ENCODE results near the gene SDR39U1.

GRCh38 chr14:24436355-24437019 is 6.1 kb downstream of the SDR39U1 start:
- TF ChIP-seq POLR2A (IDR thresholded peaks at IDR 0.05) = no peak
- TF ChIP-seq, protein P1, sequence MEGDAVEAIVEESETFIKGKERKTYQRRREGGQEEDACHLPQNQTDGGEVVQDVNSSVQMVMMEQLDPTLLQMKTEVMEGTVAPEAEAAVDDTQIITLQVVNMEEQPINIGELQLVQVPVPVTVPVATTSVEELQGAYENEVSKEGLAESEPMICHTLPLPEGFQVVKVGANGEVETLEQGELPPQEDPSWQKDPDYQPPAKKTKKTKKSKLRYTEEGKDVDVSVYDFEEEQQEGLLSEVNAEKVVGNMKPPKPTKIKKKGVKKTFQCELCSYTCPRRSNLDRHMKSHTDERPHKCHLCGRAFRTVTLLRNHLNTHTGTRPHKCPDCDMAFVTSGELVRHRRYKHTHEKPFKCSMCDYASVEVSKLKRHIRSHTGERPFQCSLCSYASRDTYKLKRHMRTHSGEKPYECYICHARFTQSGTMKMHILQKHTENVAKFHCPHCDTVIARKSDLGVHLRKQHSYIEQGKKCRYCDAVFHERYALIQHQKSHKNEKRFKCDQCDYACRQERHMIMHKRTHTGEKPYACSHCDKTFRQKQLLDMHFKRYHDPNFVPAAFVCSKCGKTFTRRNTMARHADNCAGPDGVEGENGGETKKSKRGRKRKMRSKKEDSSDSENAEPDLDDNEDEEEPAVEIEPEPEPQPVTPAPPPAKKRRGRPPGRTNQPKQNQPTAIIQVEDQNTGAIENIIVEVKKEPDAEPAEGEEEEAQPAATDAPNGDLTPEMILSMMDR (IDR thresholded peaks at IDR 0.05) = peak in 1 of 3 donors; percentile 62

Measured in lower leg skin (tissue), 3 donors.